ENCODE data around the gene IL32. TPM values are rescaled to one million over a fixed set of nuclear protein-coding genes. Genes with fewer than 3 reads are reported as not detected.

Gene IL32
- total and polyA plus RNA-seq, 9 of the 15 experiments (the other 6 are each of a cell fraction or from before 2014, with no cell fraction given) = 0.21 to 2.2 (median 0.37) TPM; not detected in 3

- TF ChIP-seq MNT (conservative IDR thresholded peaks at IDR 0.05) (peak; percentile 48 to 61; a peak in 3 of 4 replicates), ATF4 (CRISPR knock-in tag; IDR thresholded peaks at IDR 0.05) (no peak), ZNF174 (CRISPR knock-in tag; IDR thresholded peaks at IDR 0.05) (no peak), KLF1 (tag; IDR thresholded peaks at IDR 0.05) (no peak), SMAD2 (IDR thresholded peaks at IDR 0.05; ENCODE audit: low read depth, low read length) (no peak), L3MBTL2 (IDR thresholded peaks at IDR 0.05) (0 out of 2 replicates have a peak, but pooled peaks have one; percentile 18), ZNF143 (CRISPR knock-in tag; IDR thresholded peaks at IDR 0.05) (0 out of 2 replicates have a peak, but pooled peaks have one; percentile 16), RBBP5 (IDR thresholded peaks at IDR 0.05; ENCODE audit: borderline replicate concordance, insufficient read depth, low read length, poor library complexity, severe bottlenecking) (peak; percentile 35), ARID3A (IDR thresholded peaks at IDR 0.05; ENCODE audit: borderline replicate concordance, low read depth, low read length) (no peak), E2F3 (CRISPR knock-in tag; IDR thresholded peaks at IDR 0.05) (no peak), GABPB2 (CRISPR knock-in tag; conservative IDR thresholded peaks at IDR 0.05) (no peak), MEF2A (IDR thresholded peaks at IDR 0.05; ENCODE audit: control insufficient read depth, low read depth, low read length) (no peak), RHOXF2B (CRISPR knock-in tag; conservative IDR thresholded peaks at IDR 0.05) (no peak), NBN (IDR thresholded peaks at IDR 0.05; ENCODE audit: low read depth) (no peak), PHB (CRISPR knock-in tag; IDR thresholded peaks at IDR 0.05) (no peak), USF2 (CRISPR knock-in tag; IDR thresholded peaks at IDR 0.05) (0 out of 2 replicates have a peak, but pooled peaks have one; percentile 44), ATF7 (IDR thresholded peaks at IDR 0.05) (peak; percentile 71), KDM5B (IDR thresholded peaks at IDR 0.05; ENCODE audit: insufficient replicate concordance, low read depth, low read length) (peak; percentile 17), ZNF384 (IDR thresholded peaks at IDR 0.05; ENCODE audit: low read depth, low read length) (no peak), FIP1L1 (IDR thresholded peaks at IDR 0.05; ENCODE audit: low read depth, low read length, poor library complexity, severe bottlenecking) (peak; percentile 81)
Measured at GRCh38 chr16:3020604-3021448, 44.6 kb upstream of the IL32 start (continued).
